Mesenchymal stem cell (in vitro differentiated cells and primary cell): Measurements from ENCODE around the gene UBE2E1.

Experiments
- DNase-seq: peaks from one replicate; pipeline ENCODE4 v3.0.0-alpha.2; 2013
- H2AFZ ChIP-seq: one replicate; pipeline ENCODE4 v1.6.1; 2013; ENCODE audit warnings: low read depth, mild to moderate bottlenecking, control low read depth, inconsistent platforms, low read length, moderate library complexity
- H2AK5ac ChIP-seq: 2 replicates; pipeline ENCODE4 v1.6.1; 2013; ENCODE audit warnings: low read length, moderate library complexity, mild to moderate bottlenecking, inconsistent platforms; ENCODE audit not compliant: severe bottlenecking
- H2BK120ac ChIP-seq: one replicate; pipeline ENCODE4 v1.6.1; 2013; ENCODE audit warnings: low read depth, mild to moderate bottlenecking, inconsistent platforms, low read length, moderate library complexity
- H2BK12ac ChIP-seq, 2 experiments: one replicate each; pipeline ENCODE4 v1.6.1; 2013; ENCODE audit warnings: inconsistent platforms in 2 of 2, low read length in 2 of 2, mild to moderate bottlenecking in 2 of 2, moderate library complexity in 2 of 2, control low read depth in 1 of 2
- H2BK15ac ChIP-seq: one replicate; pipeline ENCODE4 v1.6.1; 2013; ENCODE audit warnings: mild to moderate bottlenecking, low read depth, inconsistent platforms; ENCODE audit not compliant: poor library complexity, severe bottlenecking
- H2BK5ac ChIP-seq: 2 replicates; pipeline ENCODE4 v1.6.1; 2013; ENCODE audit warnings: low read depth, mild to moderate bottlenecking, low read length, control low read depth, inconsistent platforms; ENCODE audit not compliant: poor library complexity, severe bottlenecking
- H3K14ac ChIP-seq, 2 experiments: one replicate each; pipeline ENCODE4 v1.6.1; 2013; ENCODE audit warnings: inconsistent platforms in 2 of 2, low read length in 2 of 2, control low read depth in 1 of 2, mild to moderate bottlenecking in 1 of 2, moderate library complexity in 1 of 2
- H3K18ac ChIP-seq, 2 experiments: one replicate each; pipeline ENCODE4 v1.6.1; 2013; ENCODE audit warnings: inconsistent platforms in 2 of 2, low read length in 2 of 2, control low read depth in 1 of 2, low read depth in 1 of 2, mild to moderate bottlenecking in 1 of 2
- H3K23ac ChIP-seq, 2 experiments: one replicate each; pipeline ENCODE4 v1.6.1; 2013; ENCODE audit warnings: inconsistent platforms in 2 of 2, low read length in 2 of 2, mild to moderate bottlenecking in 2 of 2, moderate library complexity in 2 of 2, control low read depth in 1 of 2
- H3K27ac ChIP-seq: 2 replicates; pipeline ENCODE4 v1.5.1; 2013; ENCODE audit warnings: mild to moderate bottlenecking, moderate library complexity, low read length, control low read depth, inconsistent platforms; ENCODE audit not compliant: poor library complexity, severe bottlenecking
- H3K27me3 ChIP-seq, 2 experiments: 2 replicates each; pipeline versions ENCODE4 v1.6.1 to v1.7.0; 2013; ENCODE audit warnings: low read length in 2 of 2, mild to moderate bottlenecking in 2 of 2, moderate library complexity in 2 of 2, control low read depth in 1 of 2, inconsistent platforms in 1 of 2; ENCODE audit not compliant: control insufficient read depth in 1 of 2, insufficient read depth in 1 of 2
- H3K36me3 ChIP-seq, 2 experiments: 2 replicates each; pipeline versions ENCODE4 v1.6.1 to v1.7.0; 2013; ENCODE audit warnings: low read length in 2 of 2, control low read depth in 1 of 2, inconsistent platforms in 1 of 2, low read depth in 1 of 2, mild to moderate bottlenecking in 1 of 2; ENCODE audit not compliant: insufficient read depth in 2 of 2, control insufficient read depth in 1 of 2
- H3K4ac ChIP-seq, 2 experiments: one replicate each; pipeline ENCODE4 v1.6.1; 2013; ENCODE audit warnings: inconsistent platforms in 2 of 2, low read length in 2 of 2, mild to moderate bottlenecking in 2 of 2, moderate library complexity in 2 of 2, control low read depth in 1 of 2, low read depth in 1 of 2
- H3K4me1 ChIP-seq: 2 replicates; pipeline ENCODE4 v1.6.1; 2013; ENCODE audit warnings: low read depth, low read length, control low read depth; ENCODE audit not compliant: control insufficient read depth, insufficient read depth
- H3K4me2 ChIP-seq: 2 replicates; pipeline ENCODE4 v1.6.1; 2013; ENCODE audit warnings: low read length, mild to moderate bottlenecking, inconsistent platforms; ENCODE audit not compliant: poor library complexity, severe bottlenecking
- H3K4me3 ChIP-seq, 2 experiments: 2 replicates each; pipeline versions ENCODE4 v1.5.1 to v1.7.0; 2013; ENCODE audit warnings: low read length in 2 of 2, mild to moderate bottlenecking in 2 of 2, control low read depth in 1 of 2, low read depth in 1 of 2; ENCODE audit not compliant: insufficient read depth in 1 of 2
- H3K79me1 ChIP-seq: replicated peaks from 2 replicates; pipeline ENCODE4 v1.6.1; 2013; ENCODE audit warnings: mild to moderate bottlenecking, control low read depth, low read length, inconsistent platforms; ENCODE audit not compliant: poor library complexity, severe bottlenecking
- H3K9ac ChIP-seq: 2 replicates; pipeline ENCODE4 v1.7.0; 2013; ENCODE audit warnings: mild to moderate bottlenecking, low read length, moderate library complexity
- H3K9me3 ChIP-seq: 2 replicates; pipeline ENCODE4 v1.7.0; 2013; ENCODE audit warnings: mild to moderate bottlenecking, low read length; ENCODE audit not compliant: control insufficient read depth
- H4K8ac ChIP-seq: one replicate; pipeline ENCODE4 v1.6.1; 2013; ENCODE audit warnings: inconsistent platforms, mild to moderate bottlenecking, low read length, moderate library complexity
- H4K91ac ChIP-seq: one replicate; pipeline ENCODE4 v1.6.1; 2013; ENCODE audit warnings: mild to moderate bottlenecking, low read length, inconsistent platforms
- WGBS: methylation state at CpG from one replicate; pipeline ENCODE4 v1.1.7; 2013; ENCODE audit warnings: mixed read lengths; 5-methylcytosine and 5-hydroxymethylcytosine counted together

Gene UBE2E1

DNA sequence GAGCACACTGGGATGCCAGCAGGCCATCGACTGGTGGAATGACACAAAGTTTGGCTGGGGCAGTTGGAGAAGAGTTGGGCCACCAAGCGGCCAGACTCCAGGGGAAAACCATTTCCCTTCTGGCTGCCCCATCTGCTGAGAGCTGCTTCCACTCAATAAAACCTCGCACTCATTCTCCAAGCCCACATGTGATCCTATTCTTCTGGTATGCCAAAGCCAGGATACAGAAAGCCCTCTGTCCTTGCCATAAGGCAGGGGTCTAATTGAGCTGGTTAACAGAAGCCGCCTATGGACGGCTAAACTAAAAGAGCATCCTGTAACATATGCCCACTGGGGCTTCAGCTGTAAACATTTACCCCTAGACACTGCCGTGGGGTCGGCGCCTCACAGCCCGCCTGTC, 55.9 kb downstream of the UBE2E1 start:
- 96% methylated on average over 9 of the region's 9 CpGs for WGBS
- no peaks in the 10 kb centered on the region for H3K27me3 ChIP-seq

DNA sequence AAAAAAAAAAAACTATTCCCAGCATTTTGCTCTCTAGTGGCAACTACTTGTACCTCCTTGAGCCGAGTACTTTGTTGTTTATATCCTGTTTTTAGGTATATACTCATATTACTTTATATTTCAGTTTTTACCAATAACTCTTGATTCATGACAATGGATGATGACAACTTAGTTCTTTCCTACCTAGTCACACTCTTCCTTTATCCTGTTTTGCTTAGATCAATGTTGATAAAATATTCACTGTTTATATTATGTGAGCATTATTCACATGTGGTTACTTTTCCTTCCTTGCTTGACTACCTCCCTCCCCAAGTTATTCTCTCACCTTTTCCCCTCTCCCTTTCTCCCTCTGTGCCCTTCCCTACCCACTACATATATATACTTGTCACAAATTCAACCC, 57.3 kb downstream of the UBE2E1 start:
- no peak for DNase-seq
- H3K4me1 ChIP-seq: peaks cover 17% of the 10 kb centered on the region
- H3K14ac ChIP-seq: no peak overlapping the region
- H3K4ac ChIP-seq: no peak overlapping the region
- H2AFZ ChIP-seq: no peak overlapping the region
- no peak overlapping the region for H2AK5ac ChIP-seq
- peaks cover 33% of the 10 kb centered on the region for H3K79me1 ChIP-seq
- no peak overlapping the region for H2BK15ac ChIP-seq
- H4K8ac ChIP-seq: no peak overlapping the region
- no peak overlapping the region for H3K4me3 ChIP-seq
- no peak overlapping the region for H3K4me2 ChIP-seq
- no CpG with 5 or more reads among the region's 1 CpG for WGBS
- H3K27me3 ChIP-seq: no peaks in the 10 kb centered on the region
- no peak overlapping the region for H3K9ac ChIP-seq
- H4K91ac ChIP-seq: no peak overlapping the region
- H3K27ac ChIP-seq: no peak overlapping the region
- no peaks in the 10 kb centered on the region for H3K9me3 ChIP-seq
- peaks cover 11% of the 10 kb centered on the region in 2 experiments for H3K36me3 ChIP-seq
- H2BK5ac ChIP-seq: no peak overlapping the region
- H3K18ac ChIP-seq: no peak overlapping the region
- H3K23ac ChIP-seq: no peak overlapping the region
- no peak overlapping the region for H2BK120ac ChIP-seq
- no peak overlapping the region for H2BK12ac ChIP-seq

More for the DNA sequence above, 55.9 kb downstream of the UBE2E1 start:
- Histone ChIP-seq H3K36me3 (peaks cover 11% of the 10 kb centered on the region in 2 experiments), H3K27ac (no peak overlapping the region), H3K18ac (no peak overlapping the region), H3K79me1 (peaks cover 37% of the 10 kb centered on the region), H3K9me3 (no peaks in the 10 kb centered on the region), H2BK12ac (no peak overlapping the region), H3K23ac (no peak overlapping the region), H3K14ac (no peak overlapping the region), H2BK15ac (no peak overlapping the region), H3K4me1 (peaks cover 23% of the 10 kb centered on the region), H4K91ac (no peak overlapping the region), H2BK5ac (no peak overlapping the region), H3K4me2 (no peak overlapping the region), H4K8ac (no peak overlapping the region), H2BK120ac (no peak overlapping the region), H2AFZ (no peak overlapping the region), H3K4ac (no peak overlapping the region), H3K4me3 (no peak overlapping the region), H3K9ac (no peak overlapping the region), H2AK5ac (no peak overlapping the region)
- no peak for DNase-seq

- Histone ChIP-seq H2BK12ac (peak overlapping the region in 1 of 2 experiments; percentile 63), H3K4me1 (peaks cover 15% of the 10 kb centered on the region), H2BK15ac (no peak overlapping the region), H4K8ac (no peak overlapping the region), H3K23ac (no peak overlapping the region), H3K79me1 (peaks cover 33% of the 10 kb centered on the region), H2BK5ac (no peak overlapping the region), H2AFZ (no peak overlapping the region), H3K4me3 (no peak overlapping the region), H3K14ac (peak overlapping the region in 1 of 2 experiments; percentile 36), H3K27ac (no peak overlapping the region), H3K36me3 (peaks cover 11% of the 10 kb centered on the region in 2 experiments), H3K18ac (peak overlapping the region; percentile 14 to 79), H3K9ac (no peak overlapping the region), H2AK5ac (no peak overlapping the region), H3K9me3 (no peaks in the 10 kb centered on the region), H3K4me2 (no peak overlapping the region), H3K4ac (no peak overlapping the region), H4K91ac (no peak overlapping the region), H2BK120ac (no peak overlapping the region), H3K27me3 (no peaks in the 10 kb centered on the region)
- no peak for DNase-seq
- 69% methylated on average over 1 of the region's 1 CpG for WGBS
These were observed 59.2 kb downstream of the UBE2E1 start for GRCh38 chr3:23864931-23865330.

DNA sequence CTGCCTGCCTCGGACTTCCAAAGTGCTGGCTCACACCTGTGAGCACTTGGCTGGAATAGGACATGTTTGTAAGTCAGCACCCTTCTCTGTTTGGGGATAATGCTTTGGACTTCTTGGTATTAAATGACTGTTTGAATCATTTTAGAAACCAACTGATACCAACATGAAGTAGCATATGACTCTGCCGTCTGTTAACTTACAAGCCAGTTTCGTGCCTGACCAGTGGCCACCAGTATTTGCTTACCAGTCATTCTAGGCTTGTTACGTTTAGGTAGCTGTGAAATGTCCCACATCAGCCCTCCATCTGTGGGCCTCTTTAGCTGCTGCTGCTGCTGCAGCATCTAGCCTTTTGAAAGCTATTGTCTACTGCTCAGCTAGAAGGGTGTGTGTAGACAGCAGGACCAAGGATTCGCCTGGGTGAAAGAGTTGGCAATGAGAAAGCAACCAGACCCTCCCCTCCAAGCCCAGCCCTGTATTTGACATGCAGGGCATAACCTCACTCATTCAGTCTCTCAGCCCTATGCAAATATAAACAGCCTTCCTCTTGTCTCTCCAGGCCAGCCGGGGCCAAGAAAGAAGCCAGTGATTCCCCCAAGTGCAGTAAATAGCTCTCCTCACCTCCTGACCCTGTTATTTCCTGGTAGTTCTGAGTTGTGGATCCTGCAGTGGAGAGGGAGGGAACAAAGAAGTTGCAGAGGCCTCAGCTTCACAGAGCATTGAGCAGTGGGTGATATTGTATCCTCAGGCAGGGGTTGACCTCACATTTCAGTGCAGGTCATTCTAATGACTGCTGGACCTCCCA, 60.0 kb downstream of the UBE2E1 start:
- H4K91ac ChIP-seq: no peak overlapping the region
- peaks cover 29% of the 10 kb centered on the region for H3K79me1 ChIP-seq
- H2BK5ac ChIP-seq: no peak overlapping the region
- H3K23ac ChIP-seq: peak overlapping the region in 1 of 2 experiments; percentile 23
- no peaks in the 10 kb centered on the region for H3K27me3 ChIP-seq
- H2AFZ ChIP-seq: no peak overlapping the region
- peak; percentile 84 for DNase-seq
- WGBS: 43% methylated on average over 6 of the region's 6 CpGs
- H3K9ac ChIP-seq: no peak overlapping the region
- peak overlapping the region; percentile 78 for H4K8ac ChIP-seq
- H3K4me2 ChIP-seq: no peak overlapping the region
- peak overlapping the region; percentile 0 to 68 for H3K4ac ChIP-seq
- H2BK120ac ChIP-seq: no peak overlapping the region
- peak overlapping the region; percentile 44 for H2BK15ac ChIP-seq
- H2AK5ac ChIP-seq: peak overlapping the region; percentile 46
- H3K9me3 ChIP-seq: no peaks in the 10 kb centered on the region
- H2BK12ac ChIP-seq: peak overlapping the region; percentile 79 to 81
- H3K4me3 ChIP-seq: no peak overlapping the region
- peak overlapping the region; percentile 79 to 89 for H3K18ac ChIP-seq
- peaks cover 13% of the 10 kb centered on the region for H3K4me1 ChIP-seq
- H3K36me3 ChIP-seq: peaks cover 11% of the 10 kb centered on the region in 2 experiments
- H3K14ac ChIP-seq: peak overlapping the region in 1 of 2 experiments; percentile 86
- peak overlapping the region; percentile 41 for H3K27ac ChIP-seq
